SK-N-SH (cell line): Measurements from ENCODE around the gene TEAD1. TPM values are rescaled to one million over a fixed set of nuclear protein-coding genes. Genes with fewer than 3 reads are reported as not detected.

Experiments
- CTCF ChIA-PET: fragments of 300-600, 350-600 bp; formaldehyde crosslinking; extraction: SDS; loops from one replicate; lab custom pipeline; 2021; lab: Yijun Ruan, JAX
- POLR2A ChIA-PET: fragments of 350-600 bp; sonication (Branson Sonifier 250); formaldehyde crosslinking; extraction: SDS; loops from one replicate; lab custom pipeline; 2020; ENCODE audit warnings: antibody characterized with exemption, inconsistent platforms; lab: Yijun Ruan, JAX
- DNase-seq: peaks from one replicate; pipeline ENCODE4 v3.0.0; 2012
- H2AFZ ChIP-seq: fragments of 200-600 bp; sonication (generic); 2 replicates; pipeline ENCODE4 v1.8.1; 2016; ENCODE audit warnings: antibody characterized with exemption, mild to moderate bottlenecking, low read depth
- H3F3A ChIP-seq: fragments of 200-600 bp; sonication (generic); replicated peaks from 2 replicates; pipeline ENCODE3; 2016; ENCODE audit warnings: antibody characterized with exemption, mild to moderate bottlenecking; ENCODE audit not compliant: insufficient read depth
- H3K27ac ChIP-seq, 2 experiments: fragments of 200-500 bp in 1 of 2; fragments of 200-600 bp in 1 of 2; sonication (Bioruptor generic) in 1 of 2; sonication (generic), shearing (Covaris generic) in 1 of 2; 2 replicates each; pipeline versions ENCODE4 v1.5.1 to v1.6.1; 2014 to 2016; ENCODE audit warnings: low read depth in 2 of 2, inconsistent platforms in 1 of 2, low read length in 1 of 2, mild to moderate bottlenecking in 1 of 2, mixed read lengths in 1 of 2
- H3K27me3 ChIP-seq: fragments of 200-600 bp; sonication (generic), shearing (Covaris generic); 2 replicates; pipeline ENCODE4 v1.6.1; 2016; ENCODE audit warnings: mixed run types; ENCODE audit not compliant: insufficient read depth
- H3K36me3 ChIP-seq, 2 experiments: fragments of 200-500 bp in 1 of 2; fragments of 200-600 bp in 1 of 2; sonication (Bioruptor generic) in 1 of 2; sonication (generic) in 1 of 2; replicated peaks in 1 of 2; 2 replicates each; pipeline versions ENCODE3 to v1.5.1; 2014 to 2016; ENCODE audit warnings: low read length in 1 of 2, mild to moderate bottlenecking in 1 of 2; ENCODE audit not compliant: insufficient read depth in 2 of 2, control insufficient read depth in 1 of 2
- H3K4me1 ChIP-seq, 2 experiments: fragments of 200-500 bp in 1 of 2; fragments of 200-600 bp in 1 of 2; sonication (Bioruptor generic) in 1 of 2; sonication (generic), shearing (Covaris generic) in 1 of 2; 2 replicates each; pipeline versions ENCODE4 v1.5.1 to v1.6.1; 2014 to 2016; ENCODE audit warnings: low read depth in 1 of 2, low read length in 1 of 2, mixed run types in 1 of 2; ENCODE audit not compliant: insufficient read depth in 2 of 2, control insufficient read depth in 1 of 2
- H3K4me2 ChIP-seq: fragments of 200-600 bp; sonication (generic), shearing (Covaris generic); 2 replicates; pipeline ENCODE4 v1.6.1; 2017; ENCODE audit warnings: mixed run types
- H3K4me3 ChIP-seq, 2 experiments: fragments of 200-500 bp in 1 of 2; fragments of 200-600 bp in 1 of 2; sonication (Bioruptor generic) in 1 of 2; sonication (generic), shearing (Covaris generic) in 1 of 2; 2 replicates each; pipeline versions ENCODE4 v1.5.1 to v1.8.1; 2014 to 2016; ENCODE audit warnings: low read depth in 2 of 2, inconsistent platforms in 1 of 2, low read length in 1 of 2, mild to moderate bottlenecking in 1 of 2, mixed read lengths in 1 of 2, moderate library complexity in 1 of 2
- H3K79me2 ChIP-seq: fragments of 200-600 bp; sonication (generic); 2 replicates; pipeline ENCODE4 v1.8.1; 2017; ENCODE audit warnings: mild to moderate bottlenecking; ENCODE audit not compliant: insufficient read depth
- H3K9ac ChIP-seq: fragments of 200-600 bp; sonication (generic); 2 replicates; pipeline ENCODE4 v1.6.1; 2017; ENCODE audit warnings: mixed run types
- H3K9me2 ChIP-seq: fragments of 200-600 bp; sonication (generic); 2 replicates; pipeline ENCODE4 v1.6.1; 2017; ENCODE audit warnings: mixed run types
- H3K9me3 ChIP-seq: fragments of 200-600 bp; sonication (generic); 2 replicates; pipeline ENCODE4 v1.6.1; 2017; ENCODE audit warnings: mixed run types, mild to moderate bottlenecking, moderate library complexity
- H4K20me1 ChIP-seq: fragments of 200-600 bp; sonication (generic); 2 replicates; pipeline ENCODE4 v1.6.1; 2017; ENCODE audit warnings: mild to moderate bottlenecking, mixed run types; ENCODE audit not compliant: insufficient read depth
- CHD2 ChIP-seq: fragments of 150-350 bp; IDR thresholded peaks from 2 replicates; pipeline ENCODE4 v1.6.1; 2018; ENCODE audit warnings: low read length; ENCODE audit not compliant: partially characterized antibody
- ELF1 ChIP-seq: IDR thresholded peaks from 2 replicates; pipeline ENCODE4 v1.4.0; 2012
- FOSL2 ChIP-seq: IDR thresholded peaks from 2 replicates; pipeline ENCODE4 v1.4.0; 2012; ENCODE audit warnings: low read depth, mild to moderate bottlenecking, moderate library complexity, borderline replicate concordance
- FOXM1 ChIP-seq: IDR thresholded peaks from 2 replicates; pipeline ENCODE4 v1.4.0; 2012; ENCODE audit warnings: low read depth, mild to moderate bottlenecking
- GATA2 ChIP-seq: sonication (generic); formaldehyde crosslinking; IDR thresholded peaks from 2 replicates; pipeline ENCODE4 v1.5.0; 2020; ENCODE audit warnings: mild to moderate bottlenecking, missing genetic modification reagents
- JUND ChIP-seq: IDR thresholded peaks from 2 replicates; pipeline ENCODE4 v1.4.0; 2012
- MXI1 ChIP-seq: IDR thresholded peaks from 2 replicates; pipeline ENCODE4 v1.6.1; 2012; ENCODE audit warnings: mild to moderate bottlenecking, low read depth, low read length, improper control_type of control experiment
- NFIC ChIP-seq: IDR thresholded peaks from 2 replicates; pipeline ENCODE4 v1.4.0; 2012; ENCODE audit warnings: borderline replicate concordance
- NRF1 ChIP-seq: IDR thresholded peaks from 2 replicates; pipeline ENCODE4 v1.6.1; 2012; ENCODE audit warnings: low read depth, mild to moderate bottlenecking, low read length
- RAD21 ChIP-seq: IDR thresholded peaks from 2 replicates; pipeline ENCODE4 v1.6.1; 2012; ENCODE audit warnings: mild to moderate bottlenecking, low read length
- SIN3A ChIP-seq: IDR thresholded peaks from 2 replicates; pipeline ENCODE4 v1.6.1; 2012; ENCODE audit warnings: low read depth, mild to moderate bottlenecking, low read length, moderate library complexity, borderline replicate concordance
- TCF12 ChIP-seq: IDR thresholded peaks from 2 replicates; pipeline ENCODE4 v1.4.0; 2012
- WGBS: methylation state at CpG from one replicate; pipeline ENCODE4 v1.1.6; 2017; ENCODE audit warnings: low lambda C conversion rate; 5-methylcytosine and 5-hydroxymethylcytosine counted together
- polyA plus RNA-seq, 3 experiments: library from polyadenylated mRNA; depleted of rRNA; stranded (reverse); fragments of >200 nt; gene quantifications; 2 replicates each; pipeline ENCODE4 v1.2.3, GENCODE V29; 2012
- TF ChIP-seq, protein P1 (sequence below): IDR thresholded peaks from 2 replicates; pipeline ENCODE4 v1.4.0; 2012; ENCODE audit warnings: low read depth, borderline replicate concordance
- TF ChIP-seq, protein P2 (sequence below): IDR thresholded peaks from 2 replicates; pipeline ENCODE4 v1.6.1; 2012; ENCODE audit warnings: mild to moderate bottlenecking, low read depth, low read length, moderate library complexity

TEAD1 gene
- polyA plus RNA-seq, 1 of the 3 experiments (the other 2 are of a cell fraction): 31.2 TPM

DNA sequence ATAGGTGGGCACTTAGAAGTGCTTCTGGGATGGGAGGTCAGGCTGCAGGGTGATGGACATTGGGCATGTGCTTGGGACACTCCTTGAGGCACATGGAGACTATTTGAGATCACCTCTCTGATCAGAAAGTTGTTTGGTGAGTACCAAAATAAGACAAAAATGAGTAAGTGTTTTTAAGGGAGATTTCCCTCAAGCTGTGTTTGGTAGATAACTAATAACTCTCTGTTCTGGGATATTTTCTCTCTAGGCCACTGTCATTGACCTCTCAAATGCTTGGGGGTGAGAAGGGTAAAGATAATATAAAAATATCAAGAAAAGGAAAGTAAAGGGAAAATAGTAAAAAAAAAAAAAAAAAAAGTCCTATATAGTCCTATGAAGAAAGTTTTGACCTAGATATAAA, 117.8 kb downstream of the TEAD1 start (continued):
- TF ChIP-seq MXI1: no peak
- TF ChIP-seq, all 33 proteins: peak for 0

DNA sequence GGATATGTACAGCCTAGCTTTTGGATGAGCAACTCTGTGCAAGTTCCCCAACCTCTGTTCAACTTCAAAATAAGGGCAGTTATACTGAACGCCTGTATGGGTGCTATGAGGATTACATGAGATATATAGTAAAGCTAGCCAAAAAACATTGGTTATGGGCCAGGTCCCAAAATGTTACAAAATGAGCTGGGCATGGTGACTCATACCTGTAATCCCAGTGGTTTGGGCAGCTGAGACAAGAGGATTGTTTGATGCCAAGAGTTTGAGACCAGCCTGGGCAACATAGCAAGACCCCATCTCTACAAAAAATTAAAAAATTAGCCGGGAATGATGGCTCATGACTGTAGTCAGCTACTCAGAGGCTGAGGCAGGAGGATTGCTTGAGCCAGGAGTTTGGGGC, 118.4 kb downstream of the TEAD1 start:
- no peak for DNase-seq
- Histone ChIP-seq H3K4me2 (no peak overlapping the region), H3F3A (peaks cover 14% of the 10 kb centered on the region), H3K4me1 (peaks cover 6 to 13% of the 10 kb centered on the region in 2 experiments; a peak in 2 of 4 replicates), H2AFZ (no peak overlapping the region), H3K27ac (peak overlapping the region in 1 of 2 experiments; percentile 30; a peak in 1 of 4 replicates), H3K27me3 (no peaks in the 10 kb centered on the region), H3K9me2 (no peaks in the 10 kb centered on the region), H3K9me3 (no peaks in the 10 kb centered on the region), H3K36me3 (peaks cover 24 to 25% of the 10 kb centered on the region in 2 experiments), H4K20me1 (peaks cover 59% of the 10 kb centered on the region), H3K4me3 (no peak overlapping the region), H3K9ac (no peak overlapping the region), H3K79me2 (peaks cover 98% of the 10 kb centered on the region)
- TF ChIP-seq NRF1: no peak
- no peak for TF ChIP-seq GATA2 (CRISPR knock-in tag)
- TF ChIP-seq FOXM1: no peak
- TF ChIP-seq SIN3A: no peak
- TF ChIP-seq, protein P1, sequence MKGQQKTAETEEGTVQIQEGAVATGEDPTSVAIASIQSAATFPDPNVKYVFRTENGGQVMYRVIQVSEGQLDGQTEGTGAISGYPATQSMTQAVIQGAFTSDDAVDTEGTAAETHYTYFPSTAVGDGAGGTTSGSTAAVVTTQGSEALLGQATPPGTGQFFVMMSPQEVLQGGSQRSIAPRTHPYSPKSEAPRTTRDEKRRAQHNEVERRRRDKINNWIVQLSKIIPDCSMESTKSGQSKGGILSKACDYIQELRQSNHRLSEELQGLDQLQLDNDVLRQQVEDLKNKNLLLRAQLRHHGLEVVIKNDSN: no peak
- TF ChIP-seq CHD2: no peak
- TF ChIP-seq, protein P2, sequence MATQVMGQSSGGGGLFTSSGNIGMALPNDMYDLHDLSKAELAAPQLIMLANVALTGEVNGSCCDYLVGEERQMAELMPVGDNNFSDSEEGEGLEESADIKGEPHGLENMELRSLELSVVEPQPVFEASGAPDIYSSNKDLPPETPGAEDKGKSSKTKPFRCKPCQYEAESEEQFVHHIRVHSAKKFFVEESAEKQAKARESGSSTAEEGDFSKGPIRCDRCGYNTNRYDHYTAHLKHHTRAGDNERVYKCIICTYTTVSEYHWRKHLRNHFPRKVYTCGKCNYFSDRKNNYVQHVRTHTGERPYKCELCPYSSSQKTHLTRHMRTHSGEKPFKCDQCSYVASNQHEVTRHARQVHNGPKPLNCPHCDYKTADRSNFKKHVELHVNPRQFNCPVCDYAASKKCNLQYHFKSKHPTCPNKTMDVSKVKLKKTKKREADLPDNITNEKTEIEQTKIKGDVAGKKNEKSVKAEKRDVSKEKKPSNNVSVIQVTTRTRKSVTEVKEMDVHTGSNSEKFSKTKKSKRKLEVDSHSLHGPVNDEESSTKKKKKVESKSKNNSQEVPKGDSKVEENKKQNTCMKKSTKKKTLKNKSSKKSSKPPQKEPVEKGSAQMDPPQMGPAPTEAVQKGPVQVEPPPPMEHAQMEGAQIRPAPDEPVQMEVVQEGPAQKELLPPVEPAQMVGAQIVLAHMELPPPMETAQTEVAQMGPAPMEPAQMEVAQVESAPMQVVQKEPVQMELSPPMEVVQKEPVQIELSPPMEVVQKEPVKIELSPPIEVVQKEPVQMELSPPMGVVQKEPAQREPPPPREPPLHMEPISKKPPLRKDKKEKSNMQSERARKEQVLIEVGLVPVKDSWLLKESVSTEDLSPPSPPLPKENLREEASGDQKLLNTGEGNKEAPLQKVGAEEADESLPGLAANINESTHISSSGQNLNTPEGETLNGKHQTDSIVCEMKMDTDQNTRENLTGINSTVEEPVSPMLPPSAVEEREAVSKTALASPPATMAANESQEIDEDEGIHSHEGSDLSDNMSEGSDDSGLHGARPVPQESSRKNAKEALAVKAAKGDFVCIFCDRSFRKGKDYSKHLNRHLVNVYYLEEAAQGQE: no peak
- TF ChIP-seq ELF1: no peak
- peak; percentile 48; the same call in 1 of the 2 replicates for TF ChIP-seq FOSL2
- no peak for TF ChIP-seq RAD21
- peak; percentile 77 for TF ChIP-seq NFIC
- peak; percentile 25; the same call in 1 of the 2 replicates for TF ChIP-seq TCF12
- peak; percentile 42; the same call in 1 of the 2 replicates for TF ChIP-seq JUND
- CTCF ChIA-PET: no interaction called here
- 80% methylated on average over 2 of the region's 2 CpGs for WGBS
- POLR2A ChIA-PET: no interaction called here
